ENCODE measurements around the gene GABRB2. TPM values are rescaled to one million over a fixed set of nuclear protein-coding genes. Genes with fewer than 3 reads are reported as not detected.

GABRB2 gene
- total RNA-seq, 1 experiment from 2014 or later = not detected

- Mint-ChIP-seq H3K4me1 (ENCODE audit: low read depth, unreplicated experiment) (no peaks in the 10 kb centered on the region), H3K27ac (ENCODE audit: unreplicated experiment) (no peak overlapping the region), H3K9me3 (ENCODE audit: unreplicated experiment) (no peaks in the 10 kb centered on the region), H3K36me3 (ENCODE audit: insufficient read depth, unreplicated experiment) (no peaks in the 10 kb centered on the region), H3K27me3 (ENCODE audit: insufficient read depth, unreplicated experiment) (peaks cover 3% of the 10 kb centered on the region), H3K4me3 (ENCODE audit: unreplicated experiment) (no peak overlapping the region)
- no peaks in the 10 kb centered on the region for H3K36me3 ChIP-seq (ENCODE audit: control insufficient read depth, insufficient read depth, low read length)
- POLR2A ChIA-PET = no interaction called here
- no peak overlapping the region for H3K4me3 ChIP-seq (ENCODE audit: low read depth, low read length)
- no peaks in the 10 kb centered on the region for H3K9me3 ChIP-seq
- H3K4me1 ChIP-seq = no peaks in the 10 kb centered on the region
- intact Hi-C loops (cut with micrococcal nuclease; ENCODE audit: unreplicated experiment) = no loop called here
- BruUV-seq (replicated peaks) = no TSS peak
- CTCF ChIA-PET = no interaction called here
- TF ChIP-seq CTCF (IDR thresholded peaks at IDR 0.05; ENCODE audit: insufficient read depth in 1 of 2, low read depth in 1 of 2, low read length in 1 of 2, severe bottlenecking in 1 of 2, unreplicated experiment in 1 of 2) = no peak
- DNase-seq = no peak
- no peaks in the 10 kb centered on the region for H3K27me3 ChIP-seq (replicated peaks; ENCODE audit: control insufficient read depth, insufficient read depth, low read length)
These were observed 250.7 kb downstream of the GABRB2 start for GRCh38 chr5:161295721-161296250.

- intact Hi-C loops (cut with micrococcal nuclease; ENCODE audit: unreplicated experiment) = no loop called here
- BruUV-seq (replicated peaks) = no TSS peak
- no peaks in the 10 kb centered on the region for H3K36me3 ChIP-seq (ENCODE audit: control insufficient read depth, insufficient read depth, low read length)
- Mint-ChIP-seq H3K4me1 (ENCODE audit: low read depth, unreplicated experiment) (no peaks in the 10 kb centered on the region), H3K27ac (ENCODE audit: unreplicated experiment) (no peak overlapping the region), H3K4me3 (ENCODE audit: unreplicated experiment) (no peak overlapping the region), H3K27me3 (ENCODE audit: insufficient read depth, unreplicated experiment) (peaks cover 7% of the 10 kb centered on the region), H3K9me3 (ENCODE audit: unreplicated experiment) (no peaks in the 10 kb centered on the region), H3K36me3 (ENCODE audit: insufficient read depth, unreplicated experiment) (no peaks in the 10 kb centered on the region)
- TF ChIP-seq CTCF (IDR thresholded peaks at IDR 0.05; ENCODE audit: insufficient read depth in 1 of 2, low read depth in 1 of 2, low read length in 1 of 2, severe bottlenecking in 1 of 2, unreplicated experiment in 1 of 2) = no peak
- ChIA-PET CTCF (no interaction called here), POLR2A (no interaction called here)
- H3K4me1 ChIP-seq = no peaks in the 10 kb centered on the region
- no peak overlapping the region for H3K4me3 ChIP-seq (ENCODE audit: low read depth, low read length)
- H3K27me3 ChIP-seq (replicated peaks; ENCODE audit: control insufficient read depth, insufficient read depth, low read length) = no peaks in the 10 kb centered on the region
- no peak for DNase-seq
- H3K9me3 ChIP-seq = no peaks in the 10 kb centered on the region
These were observed 258.5 kb downstream of the GABRB2 start for GRCh38 chr5:161288071-161288470.

- TF ChIP-seq CTCF (IDR thresholded peaks at IDR 0.05; ENCODE audit: insufficient read depth in 1 of 2, low read depth in 1 of 2, low read length in 1 of 2, severe bottlenecking in 1 of 2, unreplicated experiment in 1 of 2) = no peak
- no TSS peak for BruUV-seq (replicated peaks)
- H3K4me3 ChIP-seq (ENCODE audit: low read depth, low read length) = no peak overlapping the region
- ChIA-PET POLR2A (no interaction called here), CTCF (no interaction called here)
- Mint-ChIP-seq H3K4me1 (ENCODE audit: low read depth, unreplicated experiment) (no peaks in the 10 kb centered on the region), H3K4me3 (ENCODE audit: unreplicated experiment) (no peak overlapping the region), H3K9me3 (ENCODE audit: unreplicated experiment) (no peaks in the 10 kb centered on the region), H3K27ac (ENCODE audit: unreplicated experiment) (no peak overlapping the region), H3K36me3 (ENCODE audit: insufficient read depth, unreplicated experiment) (no peaks in the 10 kb centered on the region), H3K27me3 (ENCODE audit: insufficient read depth, unreplicated experiment) (peaks cover 8% of the 10 kb centered on the region)
- no peak for DNase-seq
- H3K4me1 ChIP-seq = no peaks in the 10 kb centered on the region
- H3K27me3 ChIP-seq (replicated peaks; ENCODE audit: control insufficient read depth, insufficient read depth, low read length) = no peaks in the 10 kb centered on the region
- H3K9me3 ChIP-seq = no peaks in the 10 kb centered on the region
- H3K36me3 ChIP-seq (ENCODE audit: control insufficient read depth, insufficient read depth, low read length) = no peaks in the 10 kb centered on the region
- intact Hi-C loops (cut with micrococcal nuclease; ENCODE audit: unreplicated experiment) = no loop called here
These were observed 259.1 kb downstream of the GABRB2 start for GRCh38 chr5:161287436-161287835.

Measured in Caco-2 (cell line).